ENCODE data around the gene CC2D2A. TPM values are rescaled to one million over a fixed set of nuclear protein-coding genes. Genes with fewer than 3 reads are reported as not detected.
"Not testable (repeated sequence)": the region's sequence is repeated elsewhere in the genome, so short reads cannot be mapped to it uniquely, and the experiment has no call there.

Gene CC2D2A
- total RNA-seq, 1 donor from 2014 or later, result 15.5 TPM

GRCh38 chr4:15516494-15516893, 46.8 kb downstream of the CC2D2A start:
- TF ChIP-seq CTCF (IDR thresholded peaks at IDR 0.05), result no peak
- intact Hi-C loops (cut with DNase I), result no loop called here
- no peak for ATAC-seq

DNA sequence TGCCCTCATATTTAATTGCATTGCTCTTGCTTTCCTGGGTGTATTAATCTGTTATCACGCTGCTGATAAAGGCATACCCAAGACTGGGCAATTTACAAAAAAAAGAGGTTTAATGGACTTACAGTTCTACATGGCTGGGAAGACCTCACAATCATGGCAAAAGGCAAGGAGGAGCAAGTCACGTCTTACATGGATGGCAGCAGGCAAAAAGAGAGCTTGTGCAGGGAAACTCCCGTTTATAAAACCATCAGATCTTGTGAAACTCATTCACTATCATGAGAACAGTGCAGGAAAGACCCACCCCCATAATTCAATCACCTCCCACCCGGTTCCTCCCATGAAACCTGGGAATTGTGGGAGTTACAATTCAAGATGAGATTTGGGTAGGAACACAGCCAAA, 48.0 kb downstream of the CC2D2A start:
- H3K4me1 ChIP-seq; DNase-seq; H3K27me3 ChIP-seq; intact Hi-C loops (cut with DNase I); H3K4me3 ChIP-seq; H3K27ac ChIP-seq; ATAC-seq; H3K9me3 ChIP-seq: not testable (repeated sequence)
- H3K36me3 ChIP-seq, result peaks cover 19% of the 10 kb centered on the region

More at GRCh38 chr4:15516494-15516893, 46.8 kb downstream of the CC2D2A start:
- no peak overlapping the region for H3K4me3 ChIP-seq
- peaks cover 27% of the 10 kb centered on the region for H3K36me3 ChIP-seq
- H3K4me1 ChIP-seq, result no peaks in the 10 kb centered on the region
- DNase-seq, result no peak
- no peaks in the 10 kb centered on the region for H3K27me3 ChIP-seq
- H3K9me3 ChIP-seq, result no peaks in the 10 kb centered on the region
- H3K27ac ChIP-seq, result no peak overlapping the region

DNA sequence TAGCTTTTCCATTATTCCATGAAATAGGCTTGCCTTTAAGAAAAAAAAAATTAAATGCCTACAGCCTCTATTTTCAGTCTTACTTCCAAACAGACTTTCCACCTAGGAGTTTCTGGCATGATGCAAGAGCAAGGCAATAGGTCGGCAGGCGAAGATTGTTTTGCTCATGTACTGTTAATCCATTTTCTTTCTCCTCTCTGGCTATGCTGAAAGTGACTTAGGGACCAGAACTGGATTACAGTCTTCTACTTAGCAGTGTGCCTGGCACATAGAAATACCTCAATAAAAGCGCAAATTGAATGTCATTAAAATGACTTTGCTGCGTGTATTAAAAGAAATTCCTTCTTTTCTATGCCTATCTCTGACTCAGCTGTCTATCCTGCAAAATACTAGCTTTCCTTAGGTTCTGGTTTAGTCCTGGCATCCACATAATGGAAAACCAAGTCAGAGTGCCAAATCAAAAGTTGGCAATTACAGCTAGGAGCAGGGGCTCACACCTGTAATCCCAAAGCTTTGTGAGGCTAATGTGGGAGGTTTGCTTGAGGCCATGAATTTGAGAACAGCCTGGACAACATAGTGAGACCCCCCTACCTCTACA, 51.9 kb downstream of the CC2D2A start:
- Histone ChIP-seq H3K4me3 (no peak overlapping the region), H3K27ac (no peak overlapping the region), H3K27me3 (no peaks in the 10 kb centered on the region), H3K4me1 (no peaks in the 10 kb centered on the region), H3K36me3 (no peaks in the 10 kb centered on the region), H3K9me3 (no peaks in the 10 kb centered on the region)
- TF ChIP-seq CTCF (IDR thresholded peaks at IDR 0.05), result no peak
- intact Hi-C loops (cut with DNase I), result no loop called here
- DNase-seq (no peak), ATAC-seq (no peak)

DNA sequence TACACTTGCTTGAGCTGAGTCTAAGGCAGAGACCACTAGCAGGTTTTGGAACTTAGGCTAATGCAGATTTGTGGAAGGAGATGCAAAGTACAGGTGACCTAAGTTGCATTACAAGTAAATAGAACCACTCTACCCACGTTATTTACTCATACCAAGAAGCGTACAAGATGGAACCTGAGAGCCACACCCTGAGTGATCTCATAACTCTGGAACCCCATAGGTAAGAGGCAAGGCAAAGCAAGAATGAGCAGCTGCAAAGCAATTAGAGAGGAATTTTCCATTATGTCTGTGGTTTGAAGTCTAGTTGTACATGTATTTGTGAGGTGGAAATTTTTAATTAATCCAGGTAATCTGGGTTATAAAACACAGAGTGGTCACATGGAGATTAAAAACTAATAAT, 55.4 kb downstream of the CC2D2A start:
- peak; percentile 80 for ATAC-seq

GRCh38 chr4:15526924-15527592, 57.4 kb downstream of the CC2D2A start:
- Histone ChIP-seq H3K4me1 (no peaks in the 10 kb centered on the region), H3K27ac (no peak overlapping the region), H3K36me3 (peaks cover 6% of the 10 kb centered on the region), H3K4me3 (no peak overlapping the region), H3K9me3 (no peaks in the 10 kb centered on the region), H3K27me3 (no peaks in the 10 kb centered on the region)
- ATAC-seq (no peak), DNase-seq (no peak)
- TF ChIP-seq CTCF (IDR thresholded peaks at IDR 0.05), result no peak
- intact Hi-C loops (cut with DNase I), result no loop called here

More for the DNA sequence above, 55.4 kb downstream of the CC2D2A start:
- no peak for TF ChIP-seq CTCF (IDR thresholded peaks at IDR 0.05)
- intact Hi-C loops (cut with DNase I), result no loop called here
- Histone ChIP-seq H3K9me3 (no peaks in the 10 kb centered on the region), H3K27me3 (no peaks in the 10 kb centered on the region), H3K4me3 (no peak overlapping the region), H3K36me3 (no peaks in the 10 kb centered on the region), H3K27ac (no peak overlapping the region), H3K4me1 (no peaks in the 10 kb centered on the region)
- DNase-seq, result no peak

- TF ChIP-seq CTCF (IDR thresholded peaks at IDR 0.05), result no peak
- intact Hi-C loops (cut with DNase I), result no loop called here
- ATAC-seq (no peak), DNase-seq (no peak)
- Histone ChIP-seq H3K27ac (no peak overlapping the region), H3K4me3 (no peak overlapping the region), H3K4me1 (no peaks in the 10 kb centered on the region), H3K9me3 (no peaks in the 10 kb centered on the region), H3K27me3 (no peaks in the 10 kb centered on the region), H3K36me3 (peaks cover 6% of the 10 kb centered on the region)
Measured at GRCh38 chr4:15531792-15532191, 62.1 kb downstream of the CC2D2A start.

All from upper lobe of right lung (tissue), 1 donor.